GM18909 (cell line): Measurements from ENCODE around the gene CMTM1.

Source experiments
- ATAC-seq: cut with Tn5 transposase; IDR thresholded peaks from one replicate; pipeline ENCODE4 v1.9.1; 2021; ENCODE audit warnings: mild to moderate bottlenecking; ENCODE audit not compliant: unreplicated experiment, poor library complexity

CMTM1 gene

GRCh38 chr16:66566051-66566901, at the start of gene CMTM1:
Gene CMTM1, plus strand, starts transcription at chr16:66566439. Its CDS starts 75 bp downstream, at chr16:66566514.
- no peak for ATAC-seq

DNA sequence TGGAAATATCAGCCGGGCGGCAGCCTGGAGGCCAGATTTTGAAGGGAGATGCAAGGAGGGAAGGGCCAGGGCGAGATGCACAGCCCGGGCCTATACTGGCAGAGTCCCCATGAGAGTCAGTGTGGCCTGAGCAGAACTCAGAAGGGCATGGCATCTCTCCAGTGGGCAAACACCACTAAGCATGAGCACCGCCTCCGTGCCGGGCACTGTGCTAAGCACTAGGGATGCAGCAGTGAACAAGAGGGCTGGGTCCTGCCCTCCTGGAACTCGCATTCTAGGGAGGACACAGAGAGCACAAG, 49.8 kb upstream of the CMTM1 start:
- no peak for ATAC-seq

DNA sequence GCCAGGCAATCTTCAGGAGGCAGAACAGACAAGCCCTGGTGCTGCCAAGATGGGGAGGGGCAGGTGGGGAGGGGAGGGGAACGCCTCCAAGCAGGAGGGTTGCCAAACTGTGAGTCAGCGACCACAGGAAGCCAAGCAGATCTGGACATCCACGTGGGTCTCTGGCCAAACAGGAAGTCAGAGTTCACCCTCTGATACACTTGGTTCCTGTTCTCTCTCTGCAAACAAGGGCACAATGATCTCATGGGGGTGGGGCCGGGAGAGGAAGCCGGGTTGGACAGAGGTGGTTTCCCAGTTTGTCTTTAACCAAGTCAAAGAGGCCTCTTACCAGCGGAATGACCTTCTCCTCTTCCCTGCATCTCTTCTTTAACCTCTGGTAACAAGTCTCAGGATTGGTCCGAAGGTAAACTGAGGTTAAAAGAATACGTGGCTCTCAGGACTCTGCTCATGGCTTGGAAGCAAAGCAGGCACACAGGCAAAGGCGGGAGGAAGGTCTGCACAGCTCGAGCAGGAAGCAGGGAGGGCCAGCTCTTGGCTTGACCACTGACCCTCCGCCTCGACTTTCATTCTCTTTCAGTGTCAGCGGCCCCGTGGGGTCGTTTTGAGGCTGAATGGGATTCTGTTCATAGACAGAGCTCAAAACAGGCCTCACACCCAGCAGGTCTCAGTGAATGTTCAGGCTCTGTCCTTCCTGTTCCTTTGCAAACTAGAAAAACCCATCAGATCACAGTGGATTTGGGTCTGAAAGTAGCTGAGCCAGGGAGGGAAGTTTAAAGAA, 49.2 kb upstream of the CMTM1 start:
- peak; percentile 98 for ATAC-seq

- ATAC-seq, result no peak
These were observed 48.5 kb upstream of the CMTM1 start for GRCh38 chr16:66517586-66518263.

DNA sequence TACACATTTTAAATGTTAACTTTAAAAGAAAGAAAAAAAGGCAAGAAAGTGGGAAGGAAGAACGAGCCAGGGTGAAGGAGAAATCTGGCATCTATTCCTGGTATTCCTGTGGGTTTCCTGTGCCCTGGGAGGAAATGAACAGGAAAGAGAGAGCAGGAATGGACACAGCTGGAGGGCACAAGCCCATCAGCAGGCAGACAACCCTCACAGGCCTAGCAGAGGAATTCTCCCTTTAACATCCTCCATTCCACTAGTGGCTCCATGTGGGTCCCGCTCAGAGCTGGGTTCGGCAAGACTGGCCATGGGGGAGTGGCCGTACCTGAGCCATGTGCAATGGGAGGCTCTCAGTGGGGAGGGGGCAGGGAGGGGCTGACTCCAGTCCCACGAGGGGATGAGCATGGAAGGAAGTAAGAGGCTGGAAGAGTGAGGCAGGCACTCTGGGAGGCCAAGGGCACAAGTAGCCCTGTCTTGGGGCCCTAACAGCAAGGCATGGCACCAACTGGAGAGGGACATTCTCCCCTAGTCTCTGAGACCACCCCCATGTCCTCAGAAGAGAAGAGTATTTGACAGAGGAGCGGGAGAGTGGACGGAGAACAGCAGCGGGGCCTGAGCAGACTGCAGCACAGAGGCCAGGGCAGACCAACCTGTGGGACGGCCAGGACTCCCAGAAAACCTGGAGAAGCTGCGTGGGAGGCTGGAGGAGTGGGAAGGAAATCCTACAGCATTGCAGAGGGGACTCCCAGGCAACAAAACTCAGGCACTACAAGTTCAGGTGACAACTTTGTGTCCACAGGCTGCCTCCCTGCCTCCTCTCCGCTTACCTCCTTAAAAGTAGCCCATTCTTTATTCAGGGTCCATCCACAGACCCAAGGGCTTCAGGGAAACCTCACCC, 46.5 kb upstream of the CMTM1 start:
- no peak for ATAC-seq

DNA sequence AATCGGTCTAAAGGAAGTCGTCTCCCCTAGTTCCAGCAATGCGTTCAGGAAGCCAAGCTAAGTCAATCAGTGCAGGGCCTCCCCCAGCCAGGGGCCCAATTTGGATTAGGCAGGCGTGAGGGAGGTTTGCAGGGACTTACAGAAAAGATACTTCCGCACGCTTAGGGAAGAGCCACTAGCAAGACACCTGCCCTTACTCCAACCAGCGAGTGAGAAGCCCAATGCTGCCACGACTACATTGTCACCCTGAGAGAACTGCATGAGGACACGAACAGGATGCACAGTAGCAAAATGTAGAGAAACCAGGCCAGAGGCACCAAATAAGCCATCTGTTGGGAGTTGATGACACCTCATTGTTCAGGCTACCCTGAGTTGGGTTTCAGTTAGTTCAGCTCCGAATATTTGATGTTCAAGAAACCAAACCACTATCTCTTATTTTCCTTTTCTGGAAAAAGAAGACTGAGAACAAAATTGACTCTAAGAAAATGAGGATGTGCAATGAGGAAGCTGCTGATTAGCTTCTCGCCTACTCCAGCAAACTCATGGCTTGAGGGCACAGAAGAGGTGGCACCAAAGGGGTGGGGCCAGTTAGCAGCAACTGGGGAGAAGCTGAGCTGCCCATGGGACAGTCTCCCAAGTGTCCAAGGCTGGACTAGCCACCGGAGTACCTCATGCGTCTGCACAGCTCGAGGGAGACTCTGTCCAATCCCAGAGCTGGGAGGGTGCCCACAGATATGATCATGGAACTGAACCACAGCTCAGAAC, 45.7 kb upstream of the CMTM1 start:
- ATAC-seq, result no peak

GRCh38 chr16:66521252-66521713, 45.0 kb upstream of the CMTM1 start:
- no peak for ATAC-seq

- ATAC-seq, result peak; percentile 69
These were observed 44.1 kb upstream of the CMTM1 start for GRCh38 chr16:66521951-66522771.

DNA sequence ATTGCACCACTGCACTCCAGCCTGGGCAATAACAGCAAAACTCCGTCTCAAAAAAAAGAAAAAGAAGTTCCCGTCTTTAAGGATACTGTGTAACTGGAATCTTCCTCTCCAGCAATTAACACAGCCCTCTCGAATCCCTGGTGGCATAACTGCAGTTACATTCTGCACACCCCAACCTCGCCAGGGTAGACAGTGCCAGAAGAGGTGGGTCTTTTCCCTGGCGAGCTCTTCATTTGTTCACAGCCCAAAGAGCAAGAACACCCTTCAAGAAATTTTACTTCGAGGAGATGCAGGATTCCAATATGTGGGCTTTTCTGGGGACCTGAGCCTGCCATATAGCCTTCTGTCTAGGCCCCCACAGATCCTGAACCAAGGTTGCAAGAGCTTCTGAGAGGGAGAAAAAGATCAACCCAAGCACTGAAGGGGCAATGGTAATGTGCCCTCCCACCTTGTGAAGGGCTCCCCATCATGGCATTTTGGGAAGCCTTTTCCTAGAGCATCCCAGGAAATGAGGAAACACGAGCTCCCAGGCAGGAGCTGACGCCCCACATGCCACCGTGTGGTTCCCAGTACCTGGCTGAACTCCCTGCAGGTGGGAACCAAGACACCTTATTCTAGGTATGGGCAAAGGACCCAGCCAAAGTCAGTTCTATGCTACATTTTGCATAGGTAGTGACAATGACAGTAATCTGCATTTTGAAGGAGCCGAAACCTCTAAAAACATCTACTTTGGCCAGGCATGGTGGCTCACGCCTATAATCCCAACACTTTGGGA, 43.2 kb upstream of the CMTM1 start:
- ATAC-seq, result no peak

DNA sequence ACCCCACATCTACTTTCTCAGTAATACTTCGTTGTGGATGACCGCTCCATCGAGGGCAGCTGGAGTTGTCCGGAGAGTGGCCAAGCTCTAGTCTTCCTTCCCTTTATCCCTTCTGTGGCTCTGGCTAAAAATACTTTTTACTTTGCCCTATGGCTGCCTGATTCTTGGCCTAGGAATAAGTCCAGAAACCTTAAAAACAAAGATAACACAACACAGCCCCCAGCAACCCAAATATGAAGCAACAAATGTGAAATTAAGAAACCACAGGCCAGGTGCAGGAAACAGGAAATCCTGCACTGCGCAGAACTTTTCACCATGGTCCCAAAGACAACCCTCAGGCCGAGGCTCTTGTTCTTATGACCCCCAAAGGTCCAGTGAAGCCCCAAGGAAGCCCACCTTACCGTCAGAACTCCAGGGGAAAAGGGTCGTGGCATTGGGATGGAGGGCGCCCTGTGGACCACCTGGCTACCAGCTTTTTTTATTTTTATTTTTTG, 42.3 kb upstream of the CMTM1 start:
- peak; percentile 42 for ATAC-seq

DNA sequence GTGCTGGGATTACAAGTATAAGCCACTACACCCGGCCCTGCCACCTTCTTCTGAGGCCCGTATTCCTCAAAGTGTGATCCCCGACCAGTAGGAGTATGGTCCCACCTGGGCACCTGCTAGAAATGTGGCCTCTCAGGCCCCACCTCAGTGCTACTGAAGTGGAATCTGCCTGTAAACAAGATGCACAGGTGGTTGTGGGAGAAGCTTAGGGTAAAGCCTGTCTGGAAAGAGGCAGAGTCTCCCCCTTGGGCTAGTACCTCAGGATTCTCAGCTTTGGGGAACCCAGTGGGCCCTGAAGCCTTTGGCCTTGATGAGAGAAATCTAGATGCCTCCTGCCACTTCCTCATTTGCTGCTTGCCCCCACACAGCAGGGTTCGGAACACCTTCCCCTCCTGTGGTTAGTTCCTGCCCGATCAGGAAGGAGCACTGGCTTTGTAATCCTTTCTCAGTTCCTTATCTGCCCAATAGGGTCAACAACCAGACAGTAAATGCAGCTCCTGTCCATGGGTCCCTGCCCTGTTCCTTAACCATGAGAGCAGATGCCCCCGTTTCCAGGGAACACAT, 41.6 kb upstream of the CMTM1 start:
- peak; percentile 65 for ATAC-seq

GRCh38 chr16:66525396-66526180, 40.7 kb upstream of the CMTM1 start:
- ATAC-seq, result no peak

- no peak for ATAC-seq
These were observed 37.9 kb upstream of the CMTM1 start for GRCh38 chr16:66528294-66528693.

GRCh38 chr16:66529475-66529874, 36.8 kb upstream of the CMTM1 start:
- no peak for ATAC-seq

GRCh38 chr16:66534376-66534799, 31.9 kb upstream of the CMTM1 start:
- ATAC-seq, result no peak

- ATAC-seq, result no peak
These were observed 29.7 kb upstream of the CMTM1 start for GRCh38 chr16:66536525-66536924.
